ENCODE results near the gene GTF2IRD1. TPM values are rescaled to one million over a fixed set of nuclear protein-coding genes. Genes with fewer than 3 reads are reported as not detected.

GTF2IRD1 gene
- total RNA-seq, 1 experiment from 2014 or later = 73.6 TPM

GRCh38 chr7:74420006-74420405, 33.7 kb upstream of the GTF2IRD1 start:
- no TSS peak for BruUV-seq (replicated peaks)
- no peak overlapping the region for H3K27ac ChIP-seq (ENCODE audit: low read depth, low read length, poor library complexity, severe bottlenecking)
- ChIA-PET POLR2A (ENCODE audit: low non-redundant PET) (no interaction called here), CTCF (no interaction called here)
- no peaks in the 10 kb centered on the region for H3K27me3 ChIP-seq (replicated peaks; ENCODE audit: insufficient read depth, low read depth, low read length, poor library complexity)
- no peaks in the 10 kb centered on the region for H3K9me3 ChIP-seq (ENCODE audit: low read depth, low read length, poor library complexity, severe bottlenecking)
- intact Hi-C loops (cut with micrococcal nuclease; ENCODE audit: unreplicated experiment) = no loop called here
- no peaks in the 10 kb centered on the region for H3K4me1 ChIP-seq (ENCODE audit: insufficient read depth, low read length, poor library complexity, severe bottlenecking)
- no peaks in the 10 kb centered on the region for H3K36me3 ChIP-seq (ENCODE audit: insufficient read depth, low read length, poor library complexity, severe bottlenecking)
- no peak overlapping the region for H3K4me3 ChIP-seq (ENCODE audit: low read depth, low read length, poor library complexity, severe bottlenecking)
- no peak for DNase-seq (ENCODE audit: low spot score)
- TF ChIP-seq EZH2 (IDR thresholded peaks at IDR 0.05; ENCODE audit: borderline replicate concordance, low read depth, low read length, poor library complexity, severe bottlenecking) = no peak
- no peak for TF ChIP-seq CTCF (conservative IDR thresholded peaks at IDR 0.05; ENCODE audit: low read depth, low read length)

GRCh38 chr7:74424291-74424880, 29.3 kb upstream of the GTF2IRD1 start:
- Histone ChIP-seq H3K4me1 (ENCODE audit: insufficient read depth, low read length, poor library complexity, severe bottlenecking) (peaks cover 6% of the 10 kb centered on the region), H3K9me3 (ENCODE audit: low read depth, low read length, poor library complexity, severe bottlenecking) (no peaks in the 10 kb centered on the region), H3K36me3 (ENCODE audit: insufficient read depth, low read length, poor library complexity, severe bottlenecking) (no peaks in the 10 kb centered on the region), H3K4me3 (ENCODE audit: low read depth, low read length, poor library complexity, severe bottlenecking) (no peak overlapping the region), H3K27ac (ENCODE audit: low read depth, low read length, poor library complexity, severe bottlenecking) (no peak overlapping the region), H3K27me3 (replicated peaks; ENCODE audit: insufficient read depth, low read depth, low read length, poor library complexity) (no peaks in the 10 kb centered on the region)
- ChIA-PET CTCF (no interaction called here), POLR2A (ENCODE audit: low non-redundant PET) (no interaction called here)
- BruUV-seq (replicated peaks) = no TSS peak
- DNase-seq (ENCODE audit: low spot score) = no peak
- intact Hi-C loops (cut with micrococcal nuclease; ENCODE audit: unreplicated experiment) = no loop called here
- TF ChIP-seq CTCF (conservative IDR thresholded peaks at IDR 0.05; ENCODE audit: low read depth, low read length) (no peak), EZH2 (IDR thresholded peaks at IDR 0.05; ENCODE audit: borderline replicate concordance, low read depth, low read length, poor library complexity, severe bottlenecking) (no peak)

- Histone ChIP-seq H3K9me3 (ENCODE audit: low read depth, low read length, poor library complexity, severe bottlenecking) (no peaks in the 10 kb centered on the region), H3K4me1 (ENCODE audit: insufficient read depth, low read length, poor library complexity, severe bottlenecking) (peaks cover 9% of the 10 kb centered on the region), H3K27me3 (replicated peaks; ENCODE audit: insufficient read depth, low read depth, low read length, poor library complexity) (no peaks in the 10 kb centered on the region), H3K27ac (ENCODE audit: low read depth, low read length, poor library complexity, severe bottlenecking) (no peak overlapping the region), H3K4me3 (ENCODE audit: low read depth, low read length, poor library complexity, severe bottlenecking) (no peak overlapping the region), H3K36me3 (ENCODE audit: insufficient read depth, low read length, poor library complexity, severe bottlenecking) (no peaks in the 10 kb centered on the region)
- CTCF ChIA-PET = interaction anchor here (0.5 kb wide), 1 partner anchor 617 kb away, joined by 5 read pairs; no protein-coding TSS in a partner anchor
- DNase-seq (ENCODE audit: low spot score) = no peak
- TF ChIP-seq EZH2 (IDR thresholded peaks at IDR 0.05; ENCODE audit: borderline replicate concordance, low read depth, low read length, poor library complexity, severe bottlenecking) = no peak
- TF ChIP-seq CTCF (conservative IDR thresholded peaks at IDR 0.05; ENCODE audit: low read depth, low read length) = no peak
- no TSS peak for BruUV-seq (replicated peaks)
- intact Hi-C loops (cut with micrococcal nuclease; ENCODE audit: unreplicated experiment) = no loop called here
- POLR2A ChIA-PET (ENCODE audit: low non-redundant PET) = interaction anchor here (0.6 kb wide), 1 partner anchor 26 kb away, joined by 3 read pairs; no protein-coding TSS in a partner anchor
Observed at GRCh38 chr7:74428023-74428422, 25.7 kb upstream of the GTF2IRD1 start.

All from A673 (cell line).